GM23338 (cell line): ENCODE results near the gene BLOC1S3. TPM values are rescaled to one million over a fixed set of nuclear protein-coding genes. Genes with fewer than 3 reads are reported as not detected.
A peak's percentile ranks its signal among the peaks of the same experiment; 100 is the strongest.

ENCODE experiments used
- ATAC-seq: fragments of 200-7000 bp; cut with Tn5 transposase; 3 replicates; pipeline ENCODE4 v1.9.1; 2020
- DNase-seq: peaks from one replicate; pipeline ENCODE4 v3.0.0-alpha.2; 2015; ENCODE audit warnings: low spot score
- H2AFZ ChIP-seq: fragments of 200-600 bp; sonication (generic); 2 replicates; pipeline ENCODE4 v1.8.0; 2016; ENCODE audit warnings: antibody characterized with exemption, mild to moderate bottlenecking, moderate library complexity
- H3F3A ChIP-seq: fragments of 200-600 bp; sonication (generic); replicated peaks from 2 replicates; pipeline ENCODE4 v1.8.0; 2017; ENCODE audit warnings: antibody characterized with exemption, mixed run types, low read depth
- H3K27ac ChIP-seq: fragments of 200-600 bp; sonication (generic); 2 replicates; pipeline ENCODE4 v1.6.1; 2016; ENCODE audit warnings: low read depth
- H3K27me3 ChIP-seq: fragments of 200-600 bp; sonication (generic); 2 replicates; pipeline ENCODE4 v1.8.0; 2016; ENCODE audit warnings: mild to moderate bottlenecking, mixed run types, moderate library complexity; ENCODE audit not compliant: insufficient read depth
- H3K36me3 ChIP-seq: fragments of 200-600 bp; sonication (generic); 2 replicates; pipeline ENCODE4 v1.8.0; 2016; ENCODE audit warnings: mild to moderate bottlenecking; ENCODE audit not compliant: insufficient read depth
- H3K4me1 ChIP-seq: fragments of 200-600 bp; sonication (generic); 2 replicates; pipeline ENCODE4 v1.8.0; 2016; ENCODE audit warnings: mild to moderate bottlenecking, moderate library complexity; ENCODE audit not compliant: insufficient read depth
- H3K4me2 ChIP-seq: fragments of 200-600 bp; sonication (generic); 2 replicates; pipeline ENCODE4 v1.7.1; 2017; ENCODE audit warnings: mixed run types
- H3K4me3 ChIP-seq: fragments of 200-600 bp; sonication (generic); 2 replicates; pipeline ENCODE4 v1.6.1; 2016; ENCODE audit warnings: mixed run types
- H3K79me2 ChIP-seq: fragments of 200-600 bp; sonication (generic); replicated peaks from 2 replicates; pipeline ENCODE4 v1.8.0; 2017; ENCODE audit warnings: mild to moderate bottlenecking; ENCODE audit not compliant: insufficient read depth
- H3K9me2 ChIP-seq: fragments of 200-600 bp; sonication (generic); 2 replicates; pipeline ENCODE4 v1.8.0; 2017; ENCODE audit not compliant: insufficient read depth
- H4K20me1 ChIP-seq: fragments of 200-600 bp; sonication (generic); replicated peaks from 2 replicates; pipeline ENCODE4 v1.8.0; 2017; ENCODE audit warnings: mild to moderate bottlenecking; ENCODE audit not compliant: insufficient read depth
- H3K27ac Mint-ChIP-seq: 2 replicates; pipeline ENCODE4 v1.8.0; 2020; ENCODE audit warnings: inconsistent platforms, mild to moderate bottlenecking, moderate library complexity, mixed read lengths
- H3K27me3 Mint-ChIP-seq: 3 replicates; pipeline ENCODE4 v1.8.0; 2022; ENCODE audit warnings: low read depth, mild to moderate bottlenecking, moderate library complexity, mixed read lengths, inconsistent platforms; ENCODE audit not compliant: insufficient read depth, poor library complexity
- H3K36me3 Mint-ChIP-seq: 3 replicates; pipeline ENCODE4 v1.8.0; 2021; ENCODE audit warnings: low read depth, mild to moderate bottlenecking, inconsistent platforms, moderate library complexity, mixed read lengths
- H3K4me1 Mint-ChIP-seq: 3 replicates; pipeline ENCODE4 v1.8.0; 2020; ENCODE audit warnings: mild to moderate bottlenecking, inconsistent platforms, mixed read lengths
- H3K4me3 Mint-ChIP-seq: 3 replicates; pipeline ENCODE4 v1.8.0; 2021; ENCODE audit warnings: moderate library complexity, mild to moderate bottlenecking, inconsistent platforms, mixed read lengths
- H3K9me3 Mint-ChIP-seq: 3 replicates; pipeline ENCODE4 v1.8.0; 2020; ENCODE audit warnings: moderate library complexity, mild to moderate bottlenecking, inconsistent platforms, mixed read lengths
- EZH2 ChIP-seq: fragments of 200-600 bp; sonication (generic); IDR thresholded peaks from one replicate; pipeline ENCODE4 v1.8.0; 2017; ENCODE audit warnings: antibody characterized with exemption, mild to moderate bottlenecking, low read depth; ENCODE audit not compliant: unreplicated experiment
- STAT1 ChIP-seq: IDR thresholded peaks from one replicate; pipeline ENCODE4 v1.6.1; 2016; ENCODE audit warnings: antibody characterized with exemption; ENCODE audit not compliant: unreplicated experiment
- polyA plus RNA-seq: library from polyadenylated mRNA; unstranded; fragments of >200 nt; fragmentation: Nextera tagmentation; extraction: Ambion mirVana; gene quantifications from 2 replicates; pipeline ENCODE4 v1.2.1, GENCODE V29; 2016
- total RNA-seq: library from RNA; depleted of rRNA; stranded (reverse); fragments of >200 nt; shearing (Covaris generic); gene quantifications from 2 replicates; pipeline ENCODE4 v1.2.3, GENCODE V29; 2014
- TF ChIP-seq, protein P1 (sequence below): fragments of 250-450 bp; sonication (Bioruptor Pico); IDR thresholded peaks from 2 replicates; pipeline ENCODE4 v1.5.0; 2020; ENCODE audit warnings: mild to moderate bottlenecking, moderate library complexity
- TF ChIP-seq, protein P2 (sequence below): IDR thresholded peaks from 2 replicates; pipeline ENCODE4 v1.6.1; 2016; ENCODE audit warnings: antibody characterized with exemption
- TF ChIP-seq, protein P3 (sequence below): IDR thresholded peaks from one replicate; pipeline ENCODE4 v1.6.1; 2018; ENCODE audit warnings: antibody characterized with exemption; ENCODE audit not compliant: unreplicated experiment
- TF ChIP-seq, protein P4 (sequence below), 2 experiments: fragments of 200-600 bp in 1 of 2; sonication (generic) in 1 of 2; conservative IDR thresholded peaks; 2 replicates each; pipeline versions ENCODE4 v1.5.1 to v1.6.1; 2016 to 2017; ENCODE audit warnings: antibody characterized with exemption in 2 of 2, low read depth in 2 of 2, mild to moderate bottlenecking in 2 of 2, moderate library complexity in 1 of 2

Gene BLOC1S3
- total and polyA plus RNA-seq, 2 experiments from 2014 or later, result 2.5 to 15.9 TPM

DNA sequence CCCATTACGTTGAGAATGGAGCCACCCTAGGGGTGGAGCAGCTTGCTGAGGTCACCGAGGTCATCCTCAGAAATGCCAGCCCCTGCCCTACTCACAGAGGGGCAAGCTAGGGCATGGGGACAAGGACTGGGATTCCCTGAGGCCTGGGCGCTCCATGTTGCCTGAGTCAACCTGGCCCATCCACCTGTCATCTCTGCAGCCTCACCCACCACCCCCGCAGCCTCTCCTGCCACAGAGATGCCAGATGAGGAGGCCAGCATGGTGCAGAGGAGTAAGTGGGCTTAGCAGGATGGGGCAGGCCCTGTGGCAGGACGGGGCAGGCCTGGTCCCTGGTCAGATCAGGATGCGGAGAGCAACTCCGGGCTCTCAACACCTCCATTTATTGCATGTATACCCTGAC is 27.3 kb upstream of the BLOC1S3 start (continued):
- TF ChIP-seq, protein P1, sequence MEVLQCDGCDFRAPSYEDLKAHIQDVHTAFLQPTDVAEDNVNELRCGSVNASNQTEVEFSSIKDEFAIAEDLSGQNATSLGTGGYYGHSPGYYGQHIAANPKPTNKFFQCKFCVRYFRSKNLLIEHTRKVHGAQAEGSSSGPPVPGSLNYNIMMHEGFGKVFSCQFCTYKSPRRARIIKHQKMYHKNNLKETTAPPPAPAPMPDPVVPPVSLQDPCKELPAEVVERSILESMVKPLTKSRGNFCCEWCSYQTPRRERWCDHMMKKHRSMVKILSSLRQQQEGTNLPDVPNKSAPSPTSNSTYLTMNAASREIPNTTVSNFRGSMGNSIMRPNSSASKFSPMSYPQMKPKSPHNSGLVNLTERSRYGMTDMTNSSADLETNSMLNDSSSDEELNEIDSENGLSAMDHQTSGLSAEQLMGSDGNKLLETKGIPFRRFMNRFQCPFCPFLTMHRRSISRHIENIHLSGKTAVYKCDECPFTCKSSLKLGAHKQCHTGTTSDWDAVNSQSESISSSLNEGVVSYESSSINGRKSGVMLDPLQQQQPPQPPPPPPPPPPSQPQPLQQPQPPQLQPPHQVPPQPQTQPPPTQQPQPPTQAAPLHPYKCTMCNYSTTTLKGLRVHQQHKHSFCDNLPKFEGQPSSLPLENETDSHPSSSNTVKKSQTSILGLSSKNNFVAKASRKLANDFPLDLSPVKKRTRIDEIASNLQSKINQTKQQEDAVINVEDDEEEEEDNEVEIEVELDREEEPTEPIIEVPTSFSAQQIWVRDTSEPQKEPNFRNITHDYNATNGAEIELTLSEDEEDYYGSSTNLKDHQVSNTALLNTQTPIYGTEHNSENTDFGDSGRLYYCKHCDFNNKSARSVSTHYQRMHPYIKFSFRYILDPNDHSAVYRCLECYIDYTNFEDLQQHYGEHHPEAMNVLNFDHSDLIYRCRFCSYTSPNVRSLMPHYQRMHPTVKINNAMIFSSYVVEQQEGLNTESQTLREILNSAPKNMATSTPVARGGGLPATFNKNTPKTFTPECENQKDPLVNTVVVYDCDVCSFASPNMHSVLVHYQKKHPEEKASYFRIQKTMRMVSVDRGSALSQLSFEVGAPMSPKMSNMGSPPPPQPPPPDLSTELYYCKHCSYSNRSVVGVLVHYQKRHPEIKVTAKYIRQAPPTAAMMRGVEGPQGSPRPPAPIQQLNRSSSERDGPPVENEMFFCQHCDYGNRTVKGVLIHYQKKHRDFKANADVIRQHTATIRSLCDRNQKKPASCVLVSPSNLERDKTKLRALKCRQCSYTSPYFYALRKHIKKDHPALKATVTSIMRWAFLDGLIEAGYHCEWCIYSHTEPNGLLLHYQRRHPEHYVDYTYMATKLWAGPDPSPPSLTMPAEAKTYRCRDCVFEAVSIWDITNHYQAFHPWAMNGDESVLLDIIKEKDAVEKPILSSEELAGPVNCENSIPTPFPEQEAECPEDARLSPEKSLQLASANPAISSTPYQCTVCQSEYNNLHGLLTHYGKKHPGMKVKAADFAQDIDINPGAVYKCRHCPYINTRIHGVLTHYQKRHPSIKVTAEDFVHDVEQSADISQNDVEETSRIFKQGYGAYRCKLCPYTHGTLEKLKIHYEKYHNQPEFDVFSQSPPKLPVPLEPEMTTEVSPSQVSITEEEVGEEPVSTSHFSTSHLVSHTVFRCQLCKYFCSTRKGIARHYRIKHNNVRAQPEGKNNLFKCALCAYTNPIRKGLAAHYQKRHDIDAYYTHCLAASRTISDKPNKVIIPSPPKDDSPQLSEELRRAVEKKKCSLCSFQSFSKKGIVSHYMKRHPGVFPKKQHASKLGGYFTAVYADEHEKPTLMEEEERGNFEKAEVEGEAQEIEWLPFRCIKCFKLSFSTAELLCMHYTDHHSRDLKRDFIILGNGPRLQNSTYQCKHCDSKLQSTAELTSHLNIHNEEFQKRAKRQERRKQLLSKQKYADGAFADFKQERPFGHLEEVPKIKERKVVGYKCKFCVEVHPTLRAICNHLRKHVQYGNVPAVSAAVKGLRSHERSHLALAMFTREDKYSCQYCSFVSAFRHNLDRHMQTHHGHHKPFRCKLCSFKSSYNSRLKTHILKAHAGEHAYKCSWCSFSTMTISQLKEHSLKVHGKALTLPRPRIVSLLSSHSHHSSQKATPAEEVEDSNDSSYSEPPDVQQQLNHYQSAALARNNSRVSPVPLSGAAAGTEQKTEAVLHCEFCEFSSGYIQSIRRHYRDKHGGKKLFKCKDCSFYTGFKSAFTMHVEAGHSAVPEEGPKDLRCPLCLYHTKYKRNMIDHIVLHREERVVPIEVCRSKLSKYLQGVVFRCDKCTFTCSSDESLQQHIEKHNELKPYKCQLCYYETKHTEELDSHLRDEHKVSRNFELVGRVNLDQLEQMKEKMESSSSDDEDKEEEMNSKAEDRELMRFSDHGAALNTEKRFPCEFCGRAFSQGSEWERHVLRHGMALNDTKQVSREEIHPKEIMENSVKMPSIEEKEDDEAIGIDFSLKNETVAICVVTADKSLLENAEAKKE (CRISPR knock-in tag), result no peak
- TF ChIP-seq STAT1 (no peak), EZH2 (no peak)
- TF ChIP-seq, protein P2, sequence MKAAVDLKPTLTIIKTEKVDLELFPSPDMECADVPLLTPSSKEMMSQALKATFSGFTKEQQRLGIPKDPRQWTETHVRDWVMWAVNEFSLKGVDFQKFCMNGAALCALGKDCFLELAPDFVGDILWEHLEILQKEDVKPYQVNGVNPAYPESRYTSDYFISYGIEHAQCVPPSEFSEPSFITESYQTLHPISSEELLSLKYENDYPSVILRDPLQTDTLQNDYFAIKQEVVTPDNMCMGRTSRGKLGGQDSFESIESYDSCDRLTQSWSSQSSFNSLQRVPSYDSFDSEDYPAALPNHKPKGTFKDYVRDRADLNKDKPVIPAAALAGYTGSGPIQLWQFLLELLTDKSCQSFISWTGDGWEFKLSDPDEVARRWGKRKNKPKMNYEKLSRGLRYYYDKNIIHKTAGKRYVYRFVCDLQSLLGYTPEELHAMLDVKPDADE, result no peak

DNA sequence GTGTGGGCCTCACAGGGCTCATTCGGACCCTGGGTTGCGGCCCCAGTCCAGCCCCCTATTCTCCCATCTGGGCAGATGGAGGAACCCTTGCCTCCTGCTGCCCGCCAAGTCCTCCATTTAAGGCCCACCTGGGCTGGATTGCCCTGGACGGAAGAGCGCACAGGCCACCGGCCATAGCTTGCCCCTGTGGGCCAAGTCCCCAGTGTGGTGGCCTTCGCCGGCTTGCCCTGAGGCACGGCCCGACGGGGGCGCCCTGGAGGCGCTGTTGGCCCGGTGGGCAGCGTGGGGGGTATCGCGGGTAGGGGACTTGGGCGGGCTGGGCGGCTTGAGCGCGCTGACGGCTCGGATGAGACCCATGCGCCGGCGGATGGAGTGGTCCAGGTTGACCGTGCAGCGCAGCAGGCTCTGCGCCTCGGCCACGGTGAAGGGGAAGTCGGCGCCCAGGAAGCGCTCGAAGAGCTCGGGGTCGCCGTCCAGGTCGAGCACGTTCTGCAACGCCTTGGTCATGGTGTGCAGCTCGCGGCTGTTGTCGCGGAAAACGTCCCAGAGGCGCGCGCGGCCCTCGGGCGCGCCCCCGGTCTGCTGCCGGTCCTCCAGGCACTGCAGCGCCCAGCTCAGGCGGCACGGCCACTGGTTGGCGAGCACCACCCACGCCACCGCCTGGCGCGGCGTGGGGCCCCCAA is 26.6 kb upstream of the BLOC1S3 start:
- ATAC-seq (peak; percentile 10), DNase-seq (peak; percentile 60)
- Mint-ChIP-seq H3K9me3 (peaks cover 10% of the 10 kb centered on the region; the same call in 2 of the 3 replicates), H3K4me1 (peaks cover 11% of the 10 kb centered on the region), H3K36me3 (peaks cover 3% of the 10 kb centered on the region; the same call in 1 of the 3 replicates), H3K27ac (no peak overlapping the region), H3K27me3 (peaks cover 57% of the 10 kb centered on the region), H3K4me3 (peak overlapping the region; percentile 60)
- peak overlapping the region; percentile 72; the same call in 1 of the 2 replicates for H3K4me2 ChIP-seq
- TF ChIP-seq, protein P3, sequence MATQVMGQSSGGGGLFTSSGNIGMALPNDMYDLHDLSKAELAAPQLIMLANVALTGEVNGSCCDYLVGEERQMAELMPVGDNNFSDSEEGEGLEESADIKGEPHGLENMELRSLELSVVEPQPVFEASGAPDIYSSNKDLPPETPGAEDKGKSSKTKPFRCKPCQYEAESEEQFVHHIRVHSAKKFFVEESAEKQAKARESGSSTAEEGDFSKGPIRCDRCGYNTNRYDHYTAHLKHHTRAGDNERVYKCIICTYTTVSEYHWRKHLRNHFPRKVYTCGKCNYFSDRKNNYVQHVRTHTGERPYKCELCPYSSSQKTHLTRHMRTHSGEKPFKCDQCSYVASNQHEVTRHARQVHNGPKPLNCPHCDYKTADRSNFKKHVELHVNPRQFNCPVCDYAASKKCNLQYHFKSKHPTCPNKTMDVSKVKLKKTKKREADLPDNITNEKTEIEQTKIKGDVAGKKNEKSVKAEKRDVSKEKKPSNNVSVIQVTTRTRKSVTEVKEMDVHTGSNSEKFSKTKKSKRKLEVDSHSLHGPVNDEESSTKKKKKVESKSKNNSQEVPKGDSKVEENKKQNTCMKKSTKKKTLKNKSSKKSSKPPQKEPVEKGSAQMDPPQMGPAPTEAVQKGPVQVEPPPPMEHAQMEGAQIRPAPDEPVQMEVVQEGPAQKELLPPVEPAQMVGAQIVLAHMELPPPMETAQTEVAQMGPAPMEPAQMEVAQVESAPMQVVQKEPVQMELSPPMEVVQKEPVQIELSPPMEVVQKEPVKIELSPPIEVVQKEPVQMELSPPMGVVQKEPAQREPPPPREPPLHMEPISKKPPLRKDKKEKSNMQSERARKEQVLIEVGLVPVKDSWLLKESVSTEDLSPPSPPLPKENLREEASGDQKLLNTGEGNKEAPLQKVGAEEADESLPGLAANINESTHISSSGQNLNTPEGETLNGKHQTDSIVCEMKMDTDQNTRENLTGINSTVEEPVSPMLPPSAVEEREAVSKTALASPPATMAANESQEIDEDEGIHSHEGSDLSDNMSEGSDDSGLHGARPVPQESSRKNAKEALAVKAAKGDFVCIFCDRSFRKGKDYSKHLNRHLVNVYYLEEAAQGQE, result no peak
- TF ChIP-seq, protein P4, sequence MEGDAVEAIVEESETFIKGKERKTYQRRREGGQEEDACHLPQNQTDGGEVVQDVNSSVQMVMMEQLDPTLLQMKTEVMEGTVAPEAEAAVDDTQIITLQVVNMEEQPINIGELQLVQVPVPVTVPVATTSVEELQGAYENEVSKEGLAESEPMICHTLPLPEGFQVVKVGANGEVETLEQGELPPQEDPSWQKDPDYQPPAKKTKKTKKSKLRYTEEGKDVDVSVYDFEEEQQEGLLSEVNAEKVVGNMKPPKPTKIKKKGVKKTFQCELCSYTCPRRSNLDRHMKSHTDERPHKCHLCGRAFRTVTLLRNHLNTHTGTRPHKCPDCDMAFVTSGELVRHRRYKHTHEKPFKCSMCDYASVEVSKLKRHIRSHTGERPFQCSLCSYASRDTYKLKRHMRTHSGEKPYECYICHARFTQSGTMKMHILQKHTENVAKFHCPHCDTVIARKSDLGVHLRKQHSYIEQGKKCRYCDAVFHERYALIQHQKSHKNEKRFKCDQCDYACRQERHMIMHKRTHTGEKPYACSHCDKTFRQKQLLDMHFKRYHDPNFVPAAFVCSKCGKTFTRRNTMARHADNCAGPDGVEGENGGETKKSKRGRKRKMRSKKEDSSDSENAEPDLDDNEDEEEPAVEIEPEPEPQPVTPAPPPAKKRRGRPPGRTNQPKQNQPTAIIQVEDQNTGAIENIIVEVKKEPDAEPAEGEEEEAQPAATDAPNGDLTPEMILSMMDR (conservative IDR thresholded peaks at IDR 0.05; ENCODE audit: low read depth in 2 of 2), result peak in 1 of 2 experiments; percentile 63; a peak in 3 of 4 replicates
- no peaks in the 10 kb centered on the region for H3K79me2 ChIP-seq
- peaks cover 46% of the 10 kb centered on the region for H3K27me3 ChIP-seq
- no peak overlapping the region for H3K27ac ChIP-seq
- H3K4me1 ChIP-seq, result no peaks in the 10 kb centered on the region; the same call in 1 of the 2 replicates
- no peaks in the 10 kb centered on the region for H3K36me3 ChIP-seq
- peak overlapping the region; percentile 96; the same call in 1 of the 2 replicates for H2AFZ ChIP-seq
- H3K4me3 ChIP-seq, result peak overlapping the region; percentile 55
- H3K9me2 ChIP-seq, result no peaks in the 10 kb centered on the region
- no peaks in the 10 kb centered on the region; the same call in none of the 2 replicates for H4K20me1 ChIP-seq
- H3F3A ChIP-seq, result 0 out of 2 replicates have a peak, but pooled peaks cover 9% of the 10 kb centered on the region
